ENCODE measurements around the gene PAPLN. TPM values are rescaled to one million over a fixed set of nuclear protein-coding genes. Genes with fewer than 3 reads are reported as not detected.

Gene PAPLN
- total RNA-seq, 1 experiment from 2014 or later, result 9.6 TPM

- TF ChIP-seq ZBTB33 (IDR thresholded peaks at IDR 0.05; ENCODE audit: extremely low read depth, insufficient replicate concordance, low read length) (no peak), SP1 (IDR thresholded peaks at IDR 0.05; ENCODE audit: low read depth) (no peak)
- TF ChIP-seq, protein P1, sequence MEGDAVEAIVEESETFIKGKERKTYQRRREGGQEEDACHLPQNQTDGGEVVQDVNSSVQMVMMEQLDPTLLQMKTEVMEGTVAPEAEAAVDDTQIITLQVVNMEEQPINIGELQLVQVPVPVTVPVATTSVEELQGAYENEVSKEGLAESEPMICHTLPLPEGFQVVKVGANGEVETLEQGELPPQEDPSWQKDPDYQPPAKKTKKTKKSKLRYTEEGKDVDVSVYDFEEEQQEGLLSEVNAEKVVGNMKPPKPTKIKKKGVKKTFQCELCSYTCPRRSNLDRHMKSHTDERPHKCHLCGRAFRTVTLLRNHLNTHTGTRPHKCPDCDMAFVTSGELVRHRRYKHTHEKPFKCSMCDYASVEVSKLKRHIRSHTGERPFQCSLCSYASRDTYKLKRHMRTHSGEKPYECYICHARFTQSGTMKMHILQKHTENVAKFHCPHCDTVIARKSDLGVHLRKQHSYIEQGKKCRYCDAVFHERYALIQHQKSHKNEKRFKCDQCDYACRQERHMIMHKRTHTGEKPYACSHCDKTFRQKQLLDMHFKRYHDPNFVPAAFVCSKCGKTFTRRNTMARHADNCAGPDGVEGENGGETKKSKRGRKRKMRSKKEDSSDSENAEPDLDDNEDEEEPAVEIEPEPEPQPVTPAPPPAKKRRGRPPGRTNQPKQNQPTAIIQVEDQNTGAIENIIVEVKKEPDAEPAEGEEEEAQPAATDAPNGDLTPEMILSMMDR (IDR thresholded peaks at IDR 0.05 in 2 of 3, conservative IDR thresholded peaks at IDR 0.05 in 1 of 3; ENCODE audit: borderline replicate concordance in 1 of 3, insufficient read depth in 1 of 3, low read depth in 2 of 3, low read length in 2 of 3), result no peak
- Histone ChIP-seq H3K4me3 (replicated peaks in 1 of 2; ENCODE audit: low read depth in 1 of 2, low read length in 2 of 2) (no peak overlapping the region), H4K20me1 (ENCODE audit: insufficient read depth) (no peaks in the 10 kb centered on the region), H3K9ac (ENCODE audit: low read length) (no peak overlapping the region), H3K27me3 (ENCODE audit: insufficient read depth, low read length) (no peaks in the 10 kb centered on the region), H3K36me3 (ENCODE audit: control insufficient read depth in 1 of 2, insufficient read depth in 2 of 2, low read length in 2 of 2) (peaks cover 12 to 14% of the 10 kb centered on the region in 2 experiments; a peak in 3 of 4 replicates), H3K9me3 (ENCODE audit: control insufficient read depth in 1 of 2, insufficient read depth in 1 of 2, low read depth in 1 of 2, low read length in 2 of 2) (peaks cover 3% of the 10 kb centered on the region in 2 experiments; a peak in 2 of 4 replicates), H3K4me1 (ENCODE audit: control insufficient read depth in 1 of 2, insufficient read depth in 2 of 2, low read length in 2 of 2) (no peaks in the 10 kb centered on the region), H3K9me2 (ENCODE audit: insufficient read depth) (no peaks in the 10 kb centered on the region), H3K79me2 (ENCODE audit: insufficient read depth, low read length) (no peaks in the 10 kb centered on the region), H3K27ac (ENCODE audit: low read depth, low read length) (no peak overlapping the region), H3K4me2 (ENCODE audit: low read length) (no peak overlapping the region), H2AFZ (ENCODE audit: low read depth, low read length, poor library complexity, severe bottlenecking) (no peak overlapping the region)
- POLR2A ChIA-PET, result no interaction called here
- no TSS peak for BruUV-seq (replicated peaks)
- intact Hi-C loops (cut with micrococcal nuclease), result no loop called here
- ATAC-seq (no peak), DNase-seq (ENCODE audit: low read depth, low spot score) (no peak)
- RAD21 ChIA-PET (ENCODE audit: low non-redundant PET in 1 of 2, low total read pairs in 2 of 2, uncharacterized antibody in 2 of 2, unreplicated experiment in 2 of 2), result no interaction called here
- CTCF ChIA-PET, result no interaction called here
Measured at GRCh38 chr14:73203527-73203926, 33.8 kb upstream of the PAPLN start.

DNA sequence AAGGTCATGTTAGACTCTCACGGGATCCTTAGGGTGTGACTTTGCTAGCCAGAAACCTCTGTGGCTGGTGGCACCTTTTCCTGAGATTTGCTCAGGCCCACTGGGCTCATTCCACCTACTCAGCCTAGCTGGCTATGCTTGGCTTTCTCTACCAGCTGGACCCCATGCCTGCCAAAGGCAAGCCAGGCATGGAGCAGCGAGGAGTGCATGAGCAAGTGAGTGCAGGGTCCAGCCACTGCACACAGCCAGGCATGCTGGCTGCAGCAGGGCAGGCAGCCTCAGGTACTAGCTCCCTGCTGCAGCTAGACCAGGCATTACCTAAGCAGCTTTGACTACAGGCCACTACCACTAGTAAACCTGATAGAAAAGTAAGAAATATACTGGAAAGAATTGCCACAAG lies 29.7 kb upstream of the PAPLN start:
- intact Hi-C loops (cut with micrococcal nuclease), result no loop called here
- ATAC-seq, result no peak
- no TSS peak for BruUV-seq (replicated peaks)
- Histone ChIP-seq H3K4me3 (replicated peaks in 1 of 2; ENCODE audit: low read depth in 1 of 2, low read length in 2 of 2) (no peak overlapping the region), H3K79me2 (ENCODE audit: insufficient read depth, low read length) (no peaks in the 10 kb centered on the region), H3K9ac (ENCODE audit: low read length) (no peak overlapping the region), H2AFZ (ENCODE audit: low read depth, low read length, poor library complexity, severe bottlenecking) (no peak overlapping the region), H3K4me2 (ENCODE audit: low read length) (no peak overlapping the region), H3K9me2 (ENCODE audit: insufficient read depth) (no peaks in the 10 kb centered on the region), H4K20me1 (ENCODE audit: insufficient read depth) (no peaks in the 10 kb centered on the region), H3K36me3 (ENCODE audit: control insufficient read depth in 1 of 2, insufficient read depth in 2 of 2, low read length in 2 of 2) (peaks cover 18 to 22% of the 10 kb centered on the region in 2 experiments; a peak in 3 of 4 replicates), H3K9me3 (ENCODE audit: control insufficient read depth in 1 of 2, insufficient read depth in 1 of 2, low read depth in 1 of 2, low read length in 2 of 2) (peaks cover 3% of the 10 kb centered on the region in 2 experiments; a peak in 2 of 4 replicates), H3K27ac (ENCODE audit: low read depth, low read length) (no peak overlapping the region), H3K4me1 (ENCODE audit: control insufficient read depth in 1 of 2, insufficient read depth in 2 of 2, low read length in 2 of 2) (no peaks in the 10 kb centered on the region), H3K27me3 (ENCODE audit: insufficient read depth, low read length) (no peaks in the 10 kb centered on the region)
- TF ChIP-seq, protein P2, sequence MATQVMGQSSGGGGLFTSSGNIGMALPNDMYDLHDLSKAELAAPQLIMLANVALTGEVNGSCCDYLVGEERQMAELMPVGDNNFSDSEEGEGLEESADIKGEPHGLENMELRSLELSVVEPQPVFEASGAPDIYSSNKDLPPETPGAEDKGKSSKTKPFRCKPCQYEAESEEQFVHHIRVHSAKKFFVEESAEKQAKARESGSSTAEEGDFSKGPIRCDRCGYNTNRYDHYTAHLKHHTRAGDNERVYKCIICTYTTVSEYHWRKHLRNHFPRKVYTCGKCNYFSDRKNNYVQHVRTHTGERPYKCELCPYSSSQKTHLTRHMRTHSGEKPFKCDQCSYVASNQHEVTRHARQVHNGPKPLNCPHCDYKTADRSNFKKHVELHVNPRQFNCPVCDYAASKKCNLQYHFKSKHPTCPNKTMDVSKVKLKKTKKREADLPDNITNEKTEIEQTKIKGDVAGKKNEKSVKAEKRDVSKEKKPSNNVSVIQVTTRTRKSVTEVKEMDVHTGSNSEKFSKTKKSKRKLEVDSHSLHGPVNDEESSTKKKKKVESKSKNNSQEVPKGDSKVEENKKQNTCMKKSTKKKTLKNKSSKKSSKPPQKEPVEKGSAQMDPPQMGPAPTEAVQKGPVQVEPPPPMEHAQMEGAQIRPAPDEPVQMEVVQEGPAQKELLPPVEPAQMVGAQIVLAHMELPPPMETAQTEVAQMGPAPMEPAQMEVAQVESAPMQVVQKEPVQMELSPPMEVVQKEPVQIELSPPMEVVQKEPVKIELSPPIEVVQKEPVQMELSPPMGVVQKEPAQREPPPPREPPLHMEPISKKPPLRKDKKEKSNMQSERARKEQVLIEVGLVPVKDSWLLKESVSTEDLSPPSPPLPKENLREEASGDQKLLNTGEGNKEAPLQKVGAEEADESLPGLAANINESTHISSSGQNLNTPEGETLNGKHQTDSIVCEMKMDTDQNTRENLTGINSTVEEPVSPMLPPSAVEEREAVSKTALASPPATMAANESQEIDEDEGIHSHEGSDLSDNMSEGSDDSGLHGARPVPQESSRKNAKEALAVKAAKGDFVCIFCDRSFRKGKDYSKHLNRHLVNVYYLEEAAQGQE (IDR thresholded peaks at IDR 0.05; ENCODE audit: low read depth), result no peak
- no peak for TF ChIP-seq JUND (IDR thresholded peaks at IDR 0.05)
- TF ChIP-seq SIN3A (IDR thresholded peaks at IDR 0.05; ENCODE audit: low read depth), result no peak
- TF ChIP-seq EGR1 (IDR thresholded peaks at IDR 0.05; ENCODE audit: low read depth), result no peak
- TF ChIP-seq CEBPB (IDR thresholded peaks at IDR 0.05; ENCODE audit: low read depth), result no peak
- TF ChIP-seq POLR2A (IDR thresholded peaks at IDR 0.05; ENCODE audit: borderline replicate concordance, extremely low read depth, insufficient read depth, insufficient read length), result no peak
- no peak for TF ChIP-seq EZH2phosphoT487 (IDR thresholded peaks at IDR 0.05; ENCODE audit: borderline replicate concordance)
- no peak for TF ChIP-seq SP1 (IDR thresholded peaks at IDR 0.05; ENCODE audit: low read depth)
- TF ChIP-seq ATF3 (IDR thresholded peaks at IDR 0.05), result no peak
- TF ChIP-seq EZH2 (IDR thresholded peaks at IDR 0.05), result no peak
- no peak for TF ChIP-seq MAX (IDR thresholded peaks at IDR 0.05)
- ChIA-PET POLR2A (no interaction called here), CTCF (no interaction called here), RAD21 (ENCODE audit: low non-redundant PET in 1 of 2, low total read pairs in 2 of 2, uncharacterized antibody in 2 of 2, unreplicated experiment in 2 of 2) (no interaction called here)
- DNase-seq (ENCODE audit: low read depth, low spot score), result no peak
